ENCODE results near the gene PSMC3. TPM values are rescaled to one million over a fixed set of nuclear protein-coding genes. Genes with fewer than 3 reads are reported as not detected.

The PSMC3 gene
- total and polyA plus RNA-seq, 5 experiments from 2014 or later: 58.4 to 106 (median 91.5) TPM

- peaks cover 0 to 9% (median 4%) of the 10 kb centered on the region in 4 donors for H3K4me1 Mint-ChIP-seq
- H3K27ac Mint-ChIP-seq: no peak overlapping the region
- DNase-seq (no peak), ATAC-seq (no peak)
- H3K36me3 Mint-ChIP-seq: no peaks in the 10 kb centered on the region
- no peak overlapping the region for H3K4me3 Mint-ChIP-seq
- H3K9me3 Mint-ChIP-seq: no peaks in the 10 kb centered on the region
- POLR2A ChIA-PET: interaction anchor here (0.6 kb wide), 1 partner anchor 382 kb away, joined by 3 read pairs; no protein-coding TSS in a partner anchor
- H3K27me3 Mint-ChIP-seq: no peaks in the 10 kb centered on the region
Observed at GRCh38 chr11:47440054-47440476, 13.8 kb upstream of the PSMC3 start.

- Mint-ChIP-seq H3K36me3 (no peaks in the 10 kb centered on the region), H3K9me3 (no peaks in the 10 kb centered on the region), H3K4me1 (peaks cover 0 to 7% (median 4%) of the 10 kb centered on the region in 4 donors), H3K27me3 (no peaks in the 10 kb centered on the region), H3K4me3 (no peak overlapping the region), H3K27ac (no peak overlapping the region)
- DNase-seq: no peak
- POLR2A ChIA-PET: no interaction called here
- no peak for ATAC-seq
Observed at GRCh38 chr11:47438721-47439120, 12.5 kb upstream of the PSMC3 start.

GRCh38 chr11:47437746-47438418 is 11.6 kb upstream of the PSMC3 start:
- DNase-seq (no peak), ATAC-seq (no peak)
- POLR2A ChIA-PET: no interaction called here
- Mint-ChIP-seq H3K4me1 (peaks cover 0 to 2% (median 0%) of the 10 kb centered on the region in 4 donors), H3K9me3 (no peaks in the 10 kb centered on the region), H3K27ac (no peak overlapping the region), H3K36me3 (no peaks in the 10 kb centered on the region), H3K27me3 (no peaks in the 10 kb centered on the region), H3K4me3 (no peak overlapping the region)

- POLR2A ChIA-PET: no interaction called here
- Mint-ChIP-seq H3K9me3 (no peaks in the 10 kb centered on the region), H3K4me3 (no peak overlapping the region), H3K27ac (no peak overlapping the region), H3K4me1 (no peaks in the 10 kb centered on the region), H3K36me3 (no peaks in the 10 kb centered on the region), H3K27me3 (no peaks in the 10 kb centered on the region)
- DNase-seq (no peak), ATAC-seq (no peak)
Observed at GRCh38 chr11:47437218-47437745, 11.0 kb upstream of the PSMC3 start.

GRCh38 chr11:47436726-47437125 is 10.5 kb upstream of the PSMC3 start:
- Mint-ChIP-seq H3K36me3 (no peaks in the 10 kb centered on the region), H3K27ac (no peak overlapping the region), H3K4me1 (no peaks in the 10 kb centered on the region), H3K27me3 (no peaks in the 10 kb centered on the region), H3K9me3 (no peaks in the 10 kb centered on the region), H3K4me3 (no peak overlapping the region)
- no peak for ATAC-seq
- DNase-seq: no peak
- POLR2A ChIA-PET: no interaction called here

GRCh38 chr11:47435687-47436086 is 9.4 kb upstream of the PSMC3 start:
- DNase-seq (no peak), ATAC-seq (no peak)
- H3K27ac Mint-ChIP-seq: no peak overlapping the region
- POLR2A ChIA-PET: no interaction called here
- H3K9me3 Mint-ChIP-seq: no peaks in the 10 kb centered on the region
- H3K4me3 Mint-ChIP-seq: peak overlapping the region in 1 of 10 donors; percentile 52
- no peaks in the 10 kb centered on the region for H3K36me3 Mint-ChIP-seq
- H3K4me1 Mint-ChIP-seq: no peaks in the 10 kb centered on the region
- H3K27me3 Mint-ChIP-seq: no peaks in the 10 kb centered on the region

GRCh38 chr11:47434011-47434786 is 8.0 kb upstream of the PSMC3 start:
- no peaks in the 10 kb centered on the region for H3K27me3 Mint-ChIP-seq
- no peak for ATAC-seq
- POLR2A ChIA-PET: no interaction called here

GRCh38 chr11:47433157-47433556 is 6.9 kb upstream of the PSMC3 start:
- Mint-ChIP-seq H3K9me3 (no peaks in the 10 kb centered on the region), H3K4me3 (no peak overlapping the region), H3K36me3 (no peaks in the 10 kb centered on the region), H3K27me3 (no peaks in the 10 kb centered on the region), H3K27ac (peak overlapping the region in 1 of 10 donors; percentile 4), H3K4me1 (no peaks in the 10 kb centered on the region)
- DNase-seq: no peak
- POLR2A ChIA-PET: no interaction called here
- no peak for ATAC-seq

More at GRCh38 chr11:47434011-47434786, 8.0 kb upstream of the PSMC3 start:
- no peak for DNase-seq
- no peak overlapping the region for H3K27ac Mint-ChIP-seq
- no peak overlapping the region for H3K4me3 Mint-ChIP-seq
- no peaks in the 10 kb centered on the region for H3K9me3 Mint-ChIP-seq
- no peaks in the 10 kb centered on the region for H3K4me1 Mint-ChIP-seq
- no peaks in the 10 kb centered on the region for H3K36me3 Mint-ChIP-seq

GRCh38 chr11:47431356-47432083 is 5.3 kb upstream of the PSMC3 start:
- H3K4me1 Mint-ChIP-seq: peaks cover 0 to 4% (median 2%) of the 10 kb centered on the region in 4 donors
- DNase-seq (no peak), ATAC-seq (no peak)
- H3K9me3 Mint-ChIP-seq: no peaks in the 10 kb centered on the region
- H3K27me3 Mint-ChIP-seq: no peaks in the 10 kb centered on the region
- POLR2A ChIA-PET: interaction anchor here (0.7 kb wide), 1 partner anchor 260 kb away, joined by 3 read pairs; no protein-coding TSS in a partner anchor
- no peaks in the 10 kb centered on the region for H3K36me3 Mint-ChIP-seq
- H3K4me3 Mint-ChIP-seq: no peak overlapping the region
- no peak overlapping the region for H3K27ac Mint-ChIP-seq

GRCh38 chr11:47430524-47430923 is 4.3 kb upstream of the PSMC3 start:
- POLR2A ChIA-PET: no interaction called here
- H3K27ac Mint-ChIP-seq: no peak overlapping the region
- DNase-seq: peak in 1 of 10 donors; percentile 15

GRCh38 chr11:47425611-47426010 is 628 bp downstream of the PSMC3 start:
- no peaks in the 10 kb centered on the region for H3K9me3 Mint-ChIP-seq
- peak overlapping the region; percentile 53 to 100 (median 98) for H3K27ac Mint-ChIP-seq
- peak overlapping the region; percentile 98 to 100 (median 99) for H3K4me3 Mint-ChIP-seq
- peaks cover 0 to 41% (median 6%) of the 10 kb centered on the region in 3 donors for H3K36me3 Mint-ChIP-seq
- DNase-seq (peak in 1 of 10 donors; percentile 41), ATAC-seq (no peak)
- peaks cover 13 to 30% (median 29%) of the 10 kb centered on the region in 4 donors for H3K4me1 Mint-ChIP-seq
- POLR2A ChIA-PET: interaction anchor here (1.0 to 4.1 kb wide), 11 partner anchors 9 to 422 kb away, joined by 3 to 36 read pairs (median 5); partner anchors contain the start of genes CELF1, DDB2, KBTBD4 and NDUFS3
- no peaks in the 10 kb centered on the region for H3K27me3 Mint-ChIP-seq

More at GRCh38 chr11:47430524-47430923, 4.3 kb upstream of the PSMC3 start:
- no peaks in the 10 kb centered on the region for H3K36me3 Mint-ChIP-seq
- no peak for ATAC-seq
- H3K4me1 Mint-ChIP-seq: peaks cover 6 to 13% (median 11%) of the 10 kb centered on the region in 4 donors
- H3K9me3 Mint-ChIP-seq: no peaks in the 10 kb centered on the region
- H3K27me3 Mint-ChIP-seq: no peaks in the 10 kb centered on the region
- H3K4me3 Mint-ChIP-seq: no peak overlapping the region

- Mint-ChIP-seq H3K9me3 (no peaks in the 10 kb centered on the region), H3K27me3 (no peaks in the 10 kb centered on the region), H3K27ac (peak overlapping the region in 4 of 10 donors; percentile 8 to 67 (median 30)), H3K4me1 (peaks cover 0 to 3% (median 2%) of the 10 kb centered on the region in 4 donors), H3K36me3 (peaks cover 0 to 71% (median 17%) of the 10 kb centered on the region in 3 donors), H3K4me3 (no peak overlapping the region)
- DNase-seq (no peak), ATAC-seq (peak in 1 of 2 donors; percentile 16)
- POLR2A ChIA-PET: interaction anchor here (0.6 to 3.4 kb wide), 4 partner anchors 8 to 527 kb away, joined by 3 to 17 read pairs (median 8); partner anchors contain the start of genes PSMC3 and SLC39A13
Observed at GRCh38 chr11:47418454-47419259, 7.6 kb downstream of the PSMC3 start.

Data from naive thymus-derived CD8-positive, alpha-beta T cell (primary cell).